GM12878 (cell line): ENCODE data around the gene PTPRM. TPM values are rescaled to one million over a fixed set of nuclear protein-coding genes. Genes with fewer than 3 reads are reported as not detected.

ENCODE experiments used
- ATAC-seq: fragments of 200-7000 bp; cut with Tn5 transposase; 3 replicates; pipeline ENCODE4 v1.9.1; 2020; ENCODE audit warnings: mild to moderate bottlenecking, moderate library complexity
- BruUV-seq: library from RNA; stranded (reverse); fragments of 400-500 nt; replicated peaks from 2 replicates; lab custom pipeline; 2021; lab: Mats Ljungman, UMichigan
- CTCF ChIA-PET: fragments of 300-600 bp; sonication (Branson Sonifier 250); formaldehyde crosslinking; extraction: SDS; loops from one replicate; lab custom pipeline; 2021; ENCODE audit warnings: inconsistent platforms; lab: Yijun Ruan, JAX
- POLR2A ChIA-PET: fragments of 350-600 bp; formaldehyde crosslinking; extraction: SDS; loops from one replicate; lab custom pipeline; 2021; ENCODE audit warnings: inconsistent platforms; lab: Charles Lee
- RAD21 ChIA-PET: fragments of 300-600 bp; sonication (Branson Sonifier 250); formaldehyde crosslinking; loops from one replicate; lab custom pipeline; 2023; ENCODE audit warnings: antibody characterized with exemption; ENCODE audit not compliant: unreplicated experiment; lab: Charles Lee
- SMC1A ChIA-PET: fragments of 300-600 bp; sonication (Branson Sonifier 250); formaldehyde crosslinking; loops from one replicate; lab custom pipeline; 2023; ENCODE audit not compliant: unreplicated experiment, uncharacterized antibody; lab: Charles Lee
- DNase-seq: peaks from one replicate; pipeline ENCODE4 v3.0.0-alpha.2; 2011; ENCODE audit warnings: low read depth, low spot score
- FAIRE-seq: peaks from 3 replicates; lab custom pipeline; 2011; peaks lifted over from hg19 to GRCh38; lab: Jason Lieb, UNC
- H2AFZ ChIP-seq: 2 replicates; pipeline ENCODE4 v1.6.0; 2011; ENCODE audit warnings: low read depth, low read length, control low read depth; ENCODE audit not compliant: control insufficient read depth
- H3K27ac ChIP-seq: 2 replicates; pipeline ENCODE4 v1.5.1; 2011; ENCODE audit warnings: control low read depth; ENCODE audit not compliant: control insufficient read depth, insufficient read depth
- H3K27me3 ChIP-seq, 2 experiments: replicated peaks in 1 of 2; 2 replicates each; pipeline versions ENCODE4 v1.6.0 to v1.6.1; 2011; ENCODE audit warnings: low read length in 1 of 2; ENCODE audit not compliant: control insufficient read depth in 2 of 2, insufficient read depth in 2 of 2
- H3K36me3 ChIP-seq, 2 experiments: 2 replicates each; pipeline ENCODE4 v1.5.1; 2011; ENCODE audit warnings: low read length in 1 of 2; ENCODE audit not compliant: control insufficient read depth in 2 of 2, insufficient read depth in 2 of 2
- H3K4me1 ChIP-seq: 2 replicates; pipeline ENCODE4 v1.6.1; 2011; ENCODE audit warnings: mild to moderate bottlenecking, low read length, moderate library complexity, mixed read lengths; ENCODE audit not compliant: control insufficient read depth, insufficient read depth
- H3K4me2 ChIP-seq: 2 replicates; pipeline ENCODE4 v1.6.0; 2011; ENCODE audit warnings: control low read depth; ENCODE audit not compliant: control insufficient read depth, insufficient read depth
- H3K4me3 ChIP-seq: fragments of 200-600 bp; sonication (generic); 2 replicates; pipeline ENCODE4 v1.5.1; 2016
- H3K79me2 ChIP-seq: 2 replicates; pipeline ENCODE4 v1.6.0; 2011; ENCODE audit warnings: low read length; ENCODE audit not compliant: control insufficient read depth, insufficient read depth
- H3K9ac ChIP-seq: 2 replicates; pipeline ENCODE4 v1.8.0; 2011; ENCODE audit warnings: low read length, control low read depth, mixed read lengths; ENCODE audit not compliant: control insufficient read depth, insufficient read depth
- H3K9me3 ChIP-seq: replicated peaks from 3 replicates; pipeline ENCODE4 v1.5.1; 2011; ENCODE audit warnings: mild to moderate bottlenecking, low read length; ENCODE audit not compliant: control insufficient read depth, insufficient read depth
- H4K20me1 ChIP-seq: 2 replicates; pipeline ENCODE4 v1.6.0; 2011; ENCODE audit not compliant: control insufficient read depth, insufficient read depth
- ATF7 ChIP-seq: fragments of 450-650 bp; IDR thresholded peaks from 2 replicates; pipeline ENCODE4 v1.6.1; 2016; ENCODE audit warnings: low read depth, mild to moderate bottlenecking
- CHD1 ChIP-seq: IDR thresholded peaks from 2 replicates; pipeline ENCODE4 v1.6.1; 2012; ENCODE audit warnings: low read depth, low read length, improper control_type of control experiment
- LARP7 ChIP-seq: fragments of 450-650 bp; IDR thresholded peaks from 2 replicates; pipeline ENCODE4 v1.6.1; 2017; ENCODE audit warnings: mild to moderate bottlenecking
- MTA2 ChIP-seq: fragments of 450-650 bp; IDR thresholded peaks from 2 replicates; pipeline ENCODE4 v1.6.1; 2016; ENCODE audit warnings: low read depth, mild to moderate bottlenecking, moderate library complexity
- MXI1 ChIP-seq: fragments of 150-350 bp; IDR thresholded peaks from 2 replicates; pipeline ENCODE4 v1.6.1; 2011; ENCODE audit warnings: low read depth, mild to moderate bottlenecking, inconsistent platforms, low read length, improper control_type of control experiment
- PML ChIP-seq: IDR thresholded peaks from 2 replicates; pipeline ENCODE4 v1.6.1; 2012; ENCODE audit warnings: low read length, inconsistent platforms
- SIX5 ChIP-seq: IDR thresholded peaks from 2 replicates; pipeline ENCODE4 v1.6.1; 2011; ENCODE audit warnings: mild to moderate bottlenecking, low read depth, low read length, moderate library complexity; ENCODE audit not compliant: severe bottlenecking
- STAT3 ChIP-seq: IDR thresholded peaks from 2 replicates; pipeline ENCODE4 v1.6.1; 2011; ENCODE audit warnings: low read depth, low read length, improper control_type of control experiment
- ZNF24 ChIP-seq: fragments of 450-650 bp; IDR thresholded peaks from 2 replicates; pipeline ENCODE4 v1.6.1; 2017; ENCODE audit warnings: antibody characterized with exemption, mild to moderate bottlenecking
- whole genome bisulfite sequencing: methylation state at CpG from one replicate; pipeline ENCODE4 v1.1.6; 2016; ENCODE audit warnings: low lambda C conversion rate; ENCODE audit not compliant: insufficient replicate concordance, insufficient coverage; ENCODE audit errors: missing lambda C conversion rate; 5-methylcytosine and 5-hydroxymethylcytosine counted together
- in situ Hi-C: fragments of 300-500 bp; cut with MboI; formaldehyde crosslinking; loops from 9 replicates; pipeline ENCODE4 v1.14.3; 2018; ENCODE audit warnings: mixed read lengths
- intact Hi-C: fragments of 100-400 bp; cut with micrococcal nuclease; formaldehyde crosslinking; loops from one replicate; pipeline ENCODE4 v1.14.2; 2022; ENCODE audit not compliant: unreplicated experiment
- polyA plus RNA-seq, 11 experiments: library from polyadenylated mRNA; depleted of rRNA in 4 of 11; unstranded in 6 of 11; stranded (reverse) in 5 of 11; fragments of >200 nt; fragmentation: Nextera tagmentation in 4 of 11; fragmentation: Illumina TruSeq in 1 of 11; extraction: Ambion mirVana in 4 of 11; extraction: Trizol in 1 of 11; gene quantifications; 1 replicate in 1 of 11; 2 replicates in 10 of 11; pipeline versions ENCODE4 v1.2.1 to v1.2.3, GENCODE V29; 2011 to 2016; ENCODE audit warnings: inconsistent platforms in 2 of 11, missing spikeins in 2 of 11, low read depth in 1 of 11
- total RNA-seq, 4 experiments: library from RNA; depleted of rRNA in 3 of 4; stranded (reverse); fragments of >200 nt in 3 of 4; fragmentation: Illumina TruSeq in 1 of 4; extraction: Trizol in 1 of 4; gene quantifications; 2 replicates each; pipeline versions ENCODE4 v1.2.1 to v1.2.3, GENCODE V29; 2013 to 2021
- TF ChIP-seq, protein P1 (sequence below): fragments of 450-650 bp; IDR thresholded peaks from 2 replicates; pipeline ENCODE4 v1.6.1; 2017; ENCODE audit warnings: low read depth, mild to moderate bottlenecking, moderate library complexity
- TF ChIP-seq, protein P2 (sequence below): fragments of 450-650 bp; IDR thresholded peaks from 2 replicates; pipeline ENCODE4 v1.6.1; 2017; ENCODE audit warnings: borderline replicate concordance
- TF ChIP-seq, protein P3 (sequence below): IDR thresholded peaks from 2 replicates; pipeline ENCODE4 v1.6.1; 2011; ENCODE audit warnings: low read depth, mild to moderate bottlenecking, low read length, moderate library complexity, borderline replicate concordance; ENCODE audit errors: extremely low read depth
- TF ChIP-seq, protein P4 (sequence below): fragments of 150-350 bp; IDR thresholded peaks from 2 replicates; pipeline ENCODE4 v1.6.1; 2016; ENCODE audit warnings: low read depth, low read length

PTPRM gene
- total and polyA plus RNA-seq, 10 of the 15 experiments (the other 5 are each of a cell fraction or from before 2014, with no cell fraction given) = 0.07 to 22.6 (median 0.60) TPM

DNA sequence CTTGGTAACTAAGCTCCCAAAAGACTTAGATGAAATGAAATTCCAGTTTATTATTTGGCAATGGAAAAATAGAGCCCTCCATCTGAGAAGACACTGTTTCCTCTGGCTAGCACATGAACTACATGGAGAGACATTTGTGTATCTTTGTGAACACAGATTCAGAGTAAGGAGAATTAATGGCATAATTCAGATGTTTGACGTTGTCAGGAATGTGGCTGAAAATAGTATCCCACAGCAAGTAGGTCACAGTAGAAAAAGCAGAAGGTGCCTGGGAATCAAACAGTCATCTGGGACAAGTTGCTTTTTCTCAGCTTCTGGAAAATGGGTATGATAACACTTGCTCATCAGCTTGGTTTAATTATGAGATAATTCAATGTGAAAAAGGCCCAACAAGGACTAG, 288.6 kb downstream of the PTPRM start:
- in situ Hi-C loops (no loop called here), intact Hi-C loops (no loop called here)
- no peaks in the 10 kb centered on the region for H3K36me3 ChIP-seq
- RAD21 ChIA-PET = no interaction called here
- WGBS = 0% methylated on average over 1 of the region's 1 CpG
- TF ChIP-seq ATF7 = no peak
- TF ChIP-seq, protein P1, sequence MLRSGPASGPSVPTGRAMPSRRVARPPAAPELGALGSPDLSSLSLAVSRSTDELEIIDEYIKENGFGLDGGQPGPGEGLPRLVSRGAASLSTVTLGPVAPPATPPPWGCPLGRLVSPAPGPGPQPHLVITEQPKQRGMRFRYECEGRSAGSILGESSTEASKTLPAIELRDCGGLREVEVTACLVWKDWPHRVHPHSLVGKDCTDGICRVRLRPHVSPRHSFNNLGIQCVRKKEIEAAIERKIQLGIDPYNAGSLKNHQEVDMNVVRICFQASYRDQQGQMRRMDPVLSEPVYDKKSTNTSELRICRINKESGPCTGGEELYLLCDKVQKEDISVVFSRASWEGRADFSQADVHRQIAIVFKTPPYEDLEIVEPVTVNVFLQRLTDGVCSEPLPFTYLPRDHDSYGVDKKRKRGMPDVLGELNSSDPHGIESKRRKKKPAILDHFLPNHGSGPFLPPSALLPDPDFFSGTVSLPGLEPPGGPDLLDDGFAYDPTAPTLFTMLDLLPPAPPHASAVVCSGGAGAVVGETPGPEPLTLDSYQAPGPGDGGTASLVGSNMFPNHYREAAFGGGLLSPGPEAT = no peak
- TF ChIP-seq SIX5 = no peak
- TF ChIP-seq ZNF24 = no peak
- TF ChIP-seq CHD1 = no peak
- TF ChIP-seq, protein P2, sequence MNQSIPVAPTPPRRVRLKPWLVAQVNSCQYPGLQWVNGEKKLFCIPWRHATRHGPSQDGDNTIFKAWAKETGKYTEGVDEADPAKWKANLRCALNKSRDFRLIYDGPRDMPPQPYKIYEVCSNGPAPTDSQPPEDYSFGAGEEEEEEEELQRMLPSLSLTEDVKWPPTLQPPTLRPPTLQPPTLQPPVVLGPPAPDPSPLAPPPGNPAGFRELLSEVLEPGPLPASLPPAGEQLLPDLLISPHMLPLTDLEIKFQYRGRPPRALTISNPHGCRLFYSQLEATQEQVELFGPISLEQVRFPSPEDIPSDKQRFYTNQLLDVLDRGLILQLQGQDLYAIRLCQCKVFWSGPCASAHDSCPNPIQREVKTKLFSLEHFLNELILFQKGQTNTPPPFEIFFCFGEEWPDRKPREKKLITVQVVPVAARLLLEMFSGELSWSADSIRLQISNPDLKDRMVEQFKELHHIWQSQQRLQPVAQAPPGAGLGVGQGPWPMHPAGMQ = no peak
- no peak for TF ChIP-seq STAT3
- no peak for TF ChIP-seq LARP7
- TF ChIP-seq MXI1 = no peak
- TF ChIP-seq, protein P3, sequence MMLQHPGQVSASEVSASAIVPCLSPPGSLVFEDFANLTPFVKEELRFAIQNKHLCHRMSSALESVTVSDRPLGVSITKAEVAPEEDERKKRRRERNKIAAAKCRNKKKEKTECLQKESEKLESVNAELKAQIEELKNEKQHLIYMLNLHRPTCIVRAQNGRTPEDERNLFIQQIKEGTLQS = no peak
- TF ChIP-seq PML = no peak
- no peak for TF ChIP-seq MTA2
- TF ChIP-seq, protein P4, sequence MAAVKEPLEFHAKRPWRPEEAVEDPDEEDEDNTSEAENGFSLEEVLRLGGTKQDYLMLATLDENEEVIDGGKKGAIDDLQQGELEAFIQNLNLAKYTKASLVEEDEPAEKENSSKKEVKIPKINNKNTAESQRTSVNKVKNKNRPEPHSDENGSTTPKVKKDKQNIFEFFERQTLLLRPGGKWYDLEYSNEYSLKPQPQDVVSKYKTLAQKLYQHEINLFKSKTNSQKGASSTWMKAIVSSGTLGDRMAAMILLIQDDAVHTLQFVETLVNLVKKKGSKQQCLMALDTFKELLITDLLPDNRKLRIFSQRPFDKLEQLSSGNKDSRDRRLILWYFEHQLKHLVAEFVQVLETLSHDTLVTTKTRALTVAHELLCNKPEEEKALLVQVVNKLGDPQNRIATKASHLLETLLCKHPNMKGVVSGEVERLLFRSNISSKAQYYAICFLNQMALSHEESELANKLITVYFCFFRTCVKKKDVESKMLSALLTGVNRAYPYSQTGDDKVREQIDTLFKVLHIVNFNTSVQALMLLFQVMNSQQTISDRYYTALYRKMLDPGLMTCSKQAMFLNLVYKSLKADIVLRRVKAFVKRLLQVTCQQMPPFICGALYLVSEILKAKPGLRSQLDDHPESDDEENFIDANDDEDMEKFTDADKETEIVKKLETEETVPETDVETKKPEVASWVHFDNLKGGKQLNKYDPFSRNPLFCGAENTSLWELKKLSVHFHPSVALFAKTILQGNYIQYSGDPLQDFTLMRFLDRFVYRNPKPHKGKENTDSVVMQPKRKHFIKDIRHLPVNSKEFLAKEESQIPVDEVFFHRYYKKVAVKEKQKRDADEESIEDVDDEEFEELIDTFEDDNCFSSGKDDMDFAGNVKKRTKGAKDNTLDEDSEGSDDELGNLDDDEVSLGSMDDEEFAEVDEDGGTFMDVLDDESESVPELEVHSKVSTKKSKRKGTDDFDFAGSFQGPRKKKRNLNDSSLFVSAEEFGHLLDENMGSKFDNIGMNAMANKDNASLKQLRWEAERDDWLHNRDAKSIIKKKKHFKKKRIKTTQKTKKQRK = no peak
- no peak overlapping the region for H2AFZ ChIP-seq
- H3K9ac ChIP-seq = no peak overlapping the region
- FAIRE-seq = no peak
- no peaks in the 10 kb centered on the region for H3K27me3 ChIP-seq
- no peaks in the 10 kb centered on the region for H3K4me1 ChIP-seq
- DNase-seq = no peak
- CTCF ChIA-PET = no interaction called here
- no peaks in the 10 kb centered on the region for H3K79me2 ChIP-seq
- SMC1A ChIA-PET = no interaction called here
- BruUV-seq = no TSS peak
- no peak for ATAC-seq
- no peak overlapping the region for H3K27ac ChIP-seq
- POLR2A ChIA-PET = no interaction called here
- H3K4me3 ChIP-seq = no peak overlapping the region
- no peak overlapping the region for H3K4me2 ChIP-seq
- no peaks in the 10 kb centered on the region for H3K9me3 ChIP-seq
- no peaks in the 10 kb centered on the region for H4K20me1 ChIP-seq
